ENCODE results near the gene CHD5.

Gene CHD5

DNA sequence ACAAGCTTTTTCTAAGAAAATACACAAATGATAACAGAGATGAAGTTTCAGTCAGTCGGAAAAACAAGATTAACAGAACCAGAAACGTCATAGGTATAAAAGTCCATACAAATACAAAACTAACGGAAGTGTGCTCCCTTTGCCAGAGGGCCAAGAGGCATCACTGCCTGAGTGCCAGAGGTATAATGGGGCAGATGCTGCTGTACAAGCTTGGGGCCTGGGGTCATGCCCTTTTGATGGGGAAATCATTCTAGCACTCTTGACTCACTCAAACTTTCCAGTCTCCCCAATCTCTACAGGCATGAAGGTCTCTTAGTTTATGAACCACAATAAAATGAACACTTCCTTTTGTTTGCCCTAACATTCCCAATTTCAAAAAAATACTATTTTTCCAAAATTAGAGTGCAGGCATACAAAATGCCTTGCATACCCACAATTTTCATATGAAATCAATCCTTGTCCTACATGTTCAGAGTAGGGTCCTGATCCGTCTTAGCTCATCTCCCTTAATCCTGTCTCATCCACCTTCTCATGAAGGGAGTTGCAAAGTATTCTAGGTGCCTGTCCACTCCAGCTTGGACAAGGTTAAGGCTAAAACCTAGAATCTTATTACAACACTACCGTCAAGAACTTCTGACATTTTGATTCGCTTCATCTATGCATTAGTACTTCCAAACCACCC is 17.8 kb upstream of the CHD5 start:
- Mint-ChIP-seq H3K4me1 (peaks cover 44% of the 10 kb centered on the region), H3K9me3 (no peaks in the 10 kb centered on the region), H3K36me3 (ENCODE audit: low read depth) (peaks cover 45% of the 10 kb centered on the region), H3K27me3 (ENCODE audit: low read depth) (no peaks in the 10 kb centered on the region), H3K4me3 (peak overlapping the region; percentile 90 to 98 (median 93)), H3K27ac (peak overlapping the region; percentile 19 to 99 (median 65))
- TF ChIP-seq, protein P1, sequence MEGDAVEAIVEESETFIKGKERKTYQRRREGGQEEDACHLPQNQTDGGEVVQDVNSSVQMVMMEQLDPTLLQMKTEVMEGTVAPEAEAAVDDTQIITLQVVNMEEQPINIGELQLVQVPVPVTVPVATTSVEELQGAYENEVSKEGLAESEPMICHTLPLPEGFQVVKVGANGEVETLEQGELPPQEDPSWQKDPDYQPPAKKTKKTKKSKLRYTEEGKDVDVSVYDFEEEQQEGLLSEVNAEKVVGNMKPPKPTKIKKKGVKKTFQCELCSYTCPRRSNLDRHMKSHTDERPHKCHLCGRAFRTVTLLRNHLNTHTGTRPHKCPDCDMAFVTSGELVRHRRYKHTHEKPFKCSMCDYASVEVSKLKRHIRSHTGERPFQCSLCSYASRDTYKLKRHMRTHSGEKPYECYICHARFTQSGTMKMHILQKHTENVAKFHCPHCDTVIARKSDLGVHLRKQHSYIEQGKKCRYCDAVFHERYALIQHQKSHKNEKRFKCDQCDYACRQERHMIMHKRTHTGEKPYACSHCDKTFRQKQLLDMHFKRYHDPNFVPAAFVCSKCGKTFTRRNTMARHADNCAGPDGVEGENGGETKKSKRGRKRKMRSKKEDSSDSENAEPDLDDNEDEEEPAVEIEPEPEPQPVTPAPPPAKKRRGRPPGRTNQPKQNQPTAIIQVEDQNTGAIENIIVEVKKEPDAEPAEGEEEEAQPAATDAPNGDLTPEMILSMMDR (IDR thresholded peaks at IDR 0.05; ENCODE audit: unreplicated experiment in 3 of 3) = no peak

DNA sequence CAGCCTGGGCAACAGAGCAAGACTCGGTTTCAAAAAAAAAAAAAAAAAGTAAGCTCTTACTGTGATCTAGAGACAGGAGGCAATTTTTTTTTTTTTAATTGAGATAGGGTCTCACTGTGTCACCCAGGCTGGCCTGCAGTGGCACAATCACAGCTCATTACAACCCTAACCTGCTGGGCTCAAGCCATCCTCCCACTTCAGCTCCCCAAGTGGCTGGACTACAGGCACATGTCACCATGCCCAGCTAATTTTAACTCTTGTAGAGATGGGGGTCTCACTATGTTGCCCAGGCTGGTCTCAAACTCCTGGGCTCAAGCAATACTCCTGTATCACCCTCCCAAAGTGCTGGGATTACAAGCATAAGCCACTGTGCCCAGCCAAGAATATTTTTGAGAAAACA is 11.8 kb upstream of the CHD5 start:
- Mint-ChIP-seq H3K4me1 (peaks cover 8% of the 10 kb centered on the region), H3K36me3 (ENCODE audit: low read depth) (peaks cover 60% of the 10 kb centered on the region), H3K9me3 (no peaks in the 10 kb centered on the region)

DNA sequence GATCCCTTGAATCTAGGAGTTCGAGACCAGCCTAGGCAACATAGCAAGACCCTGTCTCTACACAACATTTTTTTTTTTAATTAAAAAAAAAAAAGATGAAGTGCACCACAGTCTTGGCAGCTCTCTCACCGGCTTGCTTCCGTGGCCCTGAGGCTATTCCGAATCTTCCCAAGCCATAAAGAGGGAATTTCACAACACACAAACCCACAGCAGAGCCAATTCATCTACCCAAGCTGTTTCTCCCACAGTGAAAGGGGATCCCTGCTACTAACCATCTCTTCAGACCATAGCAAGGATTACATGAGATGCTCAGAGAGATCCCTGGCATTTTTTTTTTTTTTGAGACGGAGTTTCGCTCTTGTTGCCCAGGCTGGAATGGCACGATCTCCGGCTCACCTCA is 8.3 kb upstream of the CHD5 start:
- Mint-ChIP-seq H3K4me1 (no peaks in the 10 kb centered on the region), H3K27me3 (ENCODE audit: low read depth) (peaks cover 12% of the 10 kb centered on the region), H3K36me3 (ENCODE audit: low read depth) (peaks cover 63% of the 10 kb centered on the region), H3K4me3 (no peak overlapping the region), H3K27ac (no peak overlapping the region), H3K9me3 (no peaks in the 10 kb centered on the region)
- TF ChIP-seq, protein P1 (IDR thresholded peaks at IDR 0.05; ENCODE audit: unreplicated experiment in 3 of 3) = no peak

More for the DNA sequence above, 11.8 kb upstream of the CHD5 start:
- TF ChIP-seq, protein P1 (IDR thresholded peaks at IDR 0.05; ENCODE audit: unreplicated experiment in 3 of 3) = no peak
- no peaks in the 10 kb centered on the region for H3K27me3 Mint-ChIP-seq (ENCODE audit: low read depth)
- no peak overlapping the region for H3K27ac Mint-ChIP-seq
- no peak overlapping the region for H3K4me3 Mint-ChIP-seq

DNA sequence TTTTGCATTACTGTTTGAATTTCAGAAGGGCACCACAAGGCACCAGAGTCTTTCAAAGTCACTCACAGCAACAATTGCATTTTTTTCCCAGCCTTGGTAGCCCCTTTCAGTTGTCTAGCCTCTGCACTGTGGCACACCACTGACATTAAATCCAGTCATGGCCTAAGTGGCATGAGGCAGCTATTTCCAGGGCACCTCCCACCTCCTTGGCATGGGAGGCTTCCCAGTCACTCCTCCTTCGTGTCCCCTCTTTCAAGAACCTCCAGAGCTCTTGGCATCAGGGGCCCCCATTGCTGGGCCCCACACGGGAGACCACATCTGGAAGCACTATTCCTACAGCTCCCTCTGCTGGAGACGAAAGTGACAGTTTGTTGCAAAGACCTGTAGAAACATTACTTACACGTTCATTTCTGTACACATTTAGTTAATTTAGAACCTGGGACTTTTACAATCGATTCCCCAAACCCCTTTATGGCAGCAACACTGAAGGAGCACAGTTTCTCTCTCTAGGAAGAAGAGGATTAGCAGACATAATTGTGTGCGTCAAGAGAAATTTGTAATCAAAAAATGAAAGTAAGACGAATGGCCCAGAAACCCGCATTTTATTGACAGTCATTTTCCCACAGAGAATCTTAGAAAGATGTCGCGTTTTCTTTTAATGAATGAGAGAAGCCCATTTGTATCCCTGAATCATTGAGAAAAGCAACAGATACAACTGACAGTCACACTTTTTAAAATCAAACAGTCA is 5.7 kb upstream of the CHD5 start:
- no peaks in the 10 kb centered on the region for H3K9me3 Mint-ChIP-seq
- H3K27ac Mint-ChIP-seq = no peak overlapping the region
- peaks cover 16% of the 10 kb centered on the region for H3K4me1 Mint-ChIP-seq
- peaks cover 38% of the 10 kb centered on the region for H3K27me3 Mint-ChIP-seq (ENCODE audit: low read depth)
- TF ChIP-seq, protein P1 (IDR thresholded peaks at IDR 0.05; ENCODE audit: unreplicated experiment in 3 of 3) = peak; percentile 24 to 54 (median 48)
- H3K36me3 Mint-ChIP-seq (ENCODE audit: low read depth) = peaks cover 58% of the 10 kb centered on the region
- no peak overlapping the region for H3K4me3 Mint-ChIP-seq

DNA sequence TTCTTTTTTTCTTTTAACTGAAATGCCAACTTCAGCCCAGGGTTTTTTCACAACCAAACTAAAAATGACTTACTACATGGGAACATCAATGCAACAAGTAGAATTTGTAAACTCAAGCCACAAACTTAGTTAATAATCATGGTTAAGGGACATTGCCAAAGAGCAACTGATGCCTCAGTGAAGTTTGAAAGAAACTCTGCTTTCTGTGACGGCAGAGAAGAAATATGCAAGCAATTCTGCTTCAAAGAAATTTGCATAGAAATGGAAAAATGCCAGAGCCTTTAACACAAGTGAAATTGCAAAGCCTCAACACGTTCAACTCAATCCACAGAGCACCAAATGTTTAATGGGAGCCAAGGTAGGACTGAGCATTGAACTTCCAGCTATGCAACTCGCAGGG is 5.0 kb upstream of the CHD5 start:
- H3K4me3 Mint-ChIP-seq = no peak overlapping the region

More for the DNA sequence above, 5.0 kb upstream of the CHD5 start:
- H3K27me3 Mint-ChIP-seq (ENCODE audit: low read depth) = peaks cover 42% of the 10 kb centered on the region
- H3K27ac Mint-ChIP-seq = no peak overlapping the region
- TF ChIP-seq, protein P1 (IDR thresholded peaks at IDR 0.05; ENCODE audit: unreplicated experiment in 3 of 3) = no peak
- no peaks in the 10 kb centered on the region for H3K9me3 Mint-ChIP-seq
- peaks cover 19% of the 10 kb centered on the region for H3K4me1 Mint-ChIP-seq
- H3K36me3 Mint-ChIP-seq (ENCODE audit: low read depth) = peaks cover 51% of the 10 kb centered on the region

All from nephron (organoid).